D341Med (cell line): ENCODE data around the gene NPS.

ENCODE experiments used
- DNase-seq: peaks from one replicate; pipeline ENCODE4 v3.0.0; 2012; ENCODE audit warnings: low spot score

The NPS gene

GRCh38 chr10:127549009-127549408 is at the start of gene NPS:
NPS (plus strand) TSS chr10:127549309; CDS start chr10:127549369, 60 bp downstream.
- no peak for DNase-seq

- DNase-seq, result no peak
Measured at GRCh38 chr10:127500127-127500526, 49.0 kb upstream of the NPS start.

GRCh38 chr10:127506094-127506493 is 43.0 kb upstream of the NPS start:
- DNase-seq, result no peak

- no peak for DNase-seq
Measured at GRCh38 chr10:127522298-127522697, 26.8 kb upstream of the NPS start.

GRCh38 chr10:127523476-127523875 is 25.6 kb upstream of the NPS start:
- no peak for DNase-seq

- DNase-seq, result peak; percentile 44
Measured at GRCh38 chr10:127524229-127524628, 24.9 kb upstream of the NPS start.

GRCh38 chr10:127524908-127525665 is 24.0 kb upstream of the NPS start:
- DNase-seq, result no peak

- no peak for DNase-seq
Measured at GRCh38 chr10:127525686-127526085, 23.4 kb upstream of the NPS start.

GRCh38 chr10:127526161-127526560 is 22.9 kb upstream of the NPS start:
- peak; percentile 43 for DNase-seq

- no peak for DNase-seq
Measured at GRCh38 chr10:127527320-127527719, 21.8 kb upstream of the NPS start.

GRCh38 chr10:127527891-127528290 is 21.2 kb upstream of the NPS start:
- no peak for DNase-seq

GRCh38 chr10:127532193-127532592 is 16.9 kb upstream of the NPS start:
- DNase-seq, result no peak

- no peak for DNase-seq
Measured at GRCh38 chr10:127532659-127533058, 16.4 kb upstream of the NPS start.

- no peak for DNase-seq
Measured at GRCh38 chr10:127534074-127534473, 15.0 kb upstream of the NPS start.

GRCh38 chr10:127534496-127534895 is 14.6 kb upstream of the NPS start:
- DNase-seq, result no peak

- DNase-seq, result no peak
Measured at GRCh38 chr10:127535802-127536515, 13.2 kb upstream of the NPS start.

GRCh38 chr10:127536972-127537760 is 11.9 kb upstream of the NPS start:
- no peak for DNase-seq

- DNase-seq, result no peak
Measured at GRCh38 chr10:127537924-127538323, 11.2 kb upstream of the NPS start.

GRCh38 chr10:127548022-127548421 is 1.1 kb upstream of the NPS start:
- DNase-seq, result peak; percentile 63

- no peak for DNase-seq
Measured at GRCh38 chr10:127550861-127551260, 1.8 kb downstream of the NPS start.

- no peak for DNase-seq
Measured at GRCh38 chr10:127552446-127552845, 3.3 kb downstream of the NPS start.

GRCh38 chr10:127553417-127553816 is 4.3 kb downstream of the NPS start:
- DNase-seq, result no peak

- no peak for DNase-seq
Measured at GRCh38 chr10:127556916-127557315, 7.8 kb downstream of the NPS start.
